ENCODE measurements around the gene SNAP25.

GRCh38 chr20:10339609-10340008 lies 121.0 kb downstream of the SNAP25 start:
- no peak for TF ChIP-seq POLR2A (IDR thresholded peaks at IDR 0.05)
- no peak for TF ChIP-seq CTCF (IDR thresholded peaks at IDR 0.05)
